ENCODE measurements around the gene PANX1. TPM values are rescaled to one million over a fixed set of nuclear protein-coding genes. Genes with fewer than 3 reads are reported as not detected.

PANX1 gene
- total and polyA plus RNA-seq, 2 donors (not counting 1 experiment from before 2014, with no cell fraction given), result 51.7 to 54.5 TPM

DNA sequence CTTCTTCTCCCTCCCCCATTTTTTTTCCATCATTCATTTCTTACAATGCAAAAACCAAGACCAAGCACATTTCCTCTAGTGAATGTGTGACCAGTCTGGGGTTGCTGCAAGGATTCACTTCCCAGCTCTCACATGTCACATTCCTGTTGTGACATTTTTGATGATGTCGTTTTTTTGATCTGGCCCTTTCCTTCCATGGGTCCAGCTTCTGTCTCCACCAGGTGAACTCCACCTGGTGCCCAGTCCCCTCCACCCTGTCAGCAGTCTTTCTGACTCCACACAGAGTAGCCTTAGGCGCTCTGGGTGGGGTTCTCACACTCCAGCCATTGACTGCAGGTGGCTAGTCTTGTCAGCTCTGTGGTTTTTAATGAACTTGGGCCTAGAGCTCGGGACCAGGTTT lies 15.6 kb downstream of the PANX1 start:
- H3K27ac ChIP-seq (ENCODE audit: insufficient read depth, low read length), result no peak overlapping the region
- no peak overlapping the region for H3K9ac ChIP-seq (ENCODE audit: insufficient read depth, low read length)
- no peaks in the 10 kb centered on the region for H3K9me3 ChIP-seq (ENCODE audit: control insufficient read depth, insufficient read depth, low read depth, low read length)
- no peak for DNase-seq (ENCODE audit: low read depth in 2 of 2)
- peaks cover 10% of the 10 kb centered on the region for H3K4me1 ChIP-seq (ENCODE audit: control insufficient read depth, extremely low read depth, insufficient read depth, low read length)
- H3K4me3 ChIP-seq (replicated peaks in 1 of 4; ENCODE audit: control extremely low read depth in 1 of 4, insufficient read depth in 1 of 4, low read depth in 3 of 4, low read length in 4 of 4), result no peak overlapping the region
- H3K79me2 ChIP-seq (ENCODE audit: control insufficient read depth, insufficient read depth, low read length), result peaks cover 74% of the 10 kb centered on the region
- TF ChIP-seq EZH2 (IDR thresholded peaks at IDR 0.05; ENCODE audit: low read length, missing control alignments), result no peak
- TF ChIP-seq, protein P1, sequence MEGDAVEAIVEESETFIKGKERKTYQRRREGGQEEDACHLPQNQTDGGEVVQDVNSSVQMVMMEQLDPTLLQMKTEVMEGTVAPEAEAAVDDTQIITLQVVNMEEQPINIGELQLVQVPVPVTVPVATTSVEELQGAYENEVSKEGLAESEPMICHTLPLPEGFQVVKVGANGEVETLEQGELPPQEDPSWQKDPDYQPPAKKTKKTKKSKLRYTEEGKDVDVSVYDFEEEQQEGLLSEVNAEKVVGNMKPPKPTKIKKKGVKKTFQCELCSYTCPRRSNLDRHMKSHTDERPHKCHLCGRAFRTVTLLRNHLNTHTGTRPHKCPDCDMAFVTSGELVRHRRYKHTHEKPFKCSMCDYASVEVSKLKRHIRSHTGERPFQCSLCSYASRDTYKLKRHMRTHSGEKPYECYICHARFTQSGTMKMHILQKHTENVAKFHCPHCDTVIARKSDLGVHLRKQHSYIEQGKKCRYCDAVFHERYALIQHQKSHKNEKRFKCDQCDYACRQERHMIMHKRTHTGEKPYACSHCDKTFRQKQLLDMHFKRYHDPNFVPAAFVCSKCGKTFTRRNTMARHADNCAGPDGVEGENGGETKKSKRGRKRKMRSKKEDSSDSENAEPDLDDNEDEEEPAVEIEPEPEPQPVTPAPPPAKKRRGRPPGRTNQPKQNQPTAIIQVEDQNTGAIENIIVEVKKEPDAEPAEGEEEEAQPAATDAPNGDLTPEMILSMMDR (conservative IDR thresholded peaks at IDR 0.05 in 1 of 2, IDR thresholded peaks at IDR 0.05 in 1 of 2; ENCODE audit: low read depth in 1 of 2, low read length in 2 of 2), result no peak
- no peaks in the 10 kb centered on the region for H3K36me3 ChIP-seq (ENCODE audit: control insufficient read depth, insufficient read depth, low read length)
- no peaks in the 10 kb centered on the region for H4K20me1 ChIP-seq (ENCODE audit: control insufficient read depth, extremely low read depth, insufficient read depth, low read length)
- no peak overlapping the region for H3K4me2 ChIP-seq (ENCODE audit: extremely low read depth, insufficient read depth, low read length)
- H2AFZ ChIP-seq (ENCODE audit: low read length), result no peak overlapping the region
- H3K27me3 ChIP-seq (ENCODE audit: control insufficient read depth, insufficient read depth, low read length), result no peaks in the 10 kb centered on the region

DNA sequence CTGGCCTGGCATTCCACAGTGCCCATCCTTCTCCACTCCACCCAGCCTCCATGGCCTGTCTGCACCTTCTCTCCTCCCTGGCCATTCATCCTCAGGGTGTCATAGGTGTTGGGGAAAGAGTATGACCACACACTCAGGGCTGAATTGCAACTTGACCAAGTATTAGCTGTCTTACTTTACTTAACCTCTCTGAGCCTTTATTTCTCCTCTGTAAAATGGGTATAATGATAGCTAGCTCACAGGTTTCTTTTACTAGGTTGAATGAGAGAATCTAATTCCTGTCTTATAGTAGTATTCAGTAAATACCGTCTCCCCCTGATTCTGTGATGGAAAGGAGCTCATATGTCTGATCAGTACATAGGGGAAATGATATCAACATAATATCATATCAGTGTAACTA lies 16.0 kb downstream of the PANX1 start:
- H3K79me2 ChIP-seq (ENCODE audit: control insufficient read depth, insufficient read depth, low read length), result peaks cover 70% of the 10 kb centered on the region
- H3K9me3 ChIP-seq (ENCODE audit: control insufficient read depth, insufficient read depth, low read depth, low read length), result no peaks in the 10 kb centered on the region
- no peak for DNase-seq (ENCODE audit: low read depth in 2 of 2)
- H3K36me3 ChIP-seq (ENCODE audit: control insufficient read depth, insufficient read depth, low read length), result no peaks in the 10 kb centered on the region
- TF ChIP-seq EZH2 (IDR thresholded peaks at IDR 0.05; ENCODE audit: low read length, missing control alignments), result no peak
- TF ChIP-seq, protein P1 (conservative IDR thresholded peaks at IDR 0.05 in 1 of 2, IDR thresholded peaks at IDR 0.05 in 1 of 2; ENCODE audit: low read depth in 1 of 2, low read length in 2 of 2), result no peak
- peaks cover 10% of the 10 kb centered on the region for H3K4me1 ChIP-seq (ENCODE audit: control insufficient read depth, extremely low read depth, insufficient read depth, low read length)
- no peak overlapping the region for H3K4me3 ChIP-seq (replicated peaks in 1 of 4; ENCODE audit: control extremely low read depth in 1 of 4, insufficient read depth in 1 of 4, low read depth in 3 of 4, low read length in 4 of 4)
- H4K20me1 ChIP-seq (ENCODE audit: control insufficient read depth, extremely low read depth, insufficient read depth, low read length), result no peaks in the 10 kb centered on the region
- H3K27ac ChIP-seq (ENCODE audit: insufficient read depth, low read length), result no peak overlapping the region
- no peak overlapping the region for H2AFZ ChIP-seq (ENCODE audit: low read length)
- H3K27me3 ChIP-seq (ENCODE audit: control insufficient read depth, insufficient read depth, low read length), result no peaks in the 10 kb centered on the region
- no peak overlapping the region for H3K9ac ChIP-seq (ENCODE audit: insufficient read depth, low read length)
- no peak overlapping the region for H3K4me2 ChIP-seq (ENCODE audit: extremely low read depth, insufficient read depth, low read length)

DNA sequence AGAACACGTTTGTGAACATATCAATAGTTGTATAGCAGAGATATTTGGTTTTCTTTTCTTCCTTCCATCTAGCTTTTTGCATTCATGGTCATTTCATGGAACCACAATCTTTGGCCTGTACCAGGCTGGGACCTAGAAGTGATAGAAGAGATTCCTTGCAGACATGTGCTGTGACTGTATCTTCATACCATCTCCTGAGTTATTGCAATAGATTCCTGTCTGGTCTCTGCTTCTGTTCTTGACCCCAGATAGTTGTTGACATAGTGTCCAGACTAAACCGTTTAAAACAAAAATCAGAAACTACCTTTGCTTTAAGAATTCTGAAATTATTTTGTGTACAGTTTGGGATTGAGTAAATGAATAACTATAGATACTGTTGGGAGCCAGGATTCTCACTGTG lies 16.8 kb downstream of the PANX1 start:
- H3K4me3 ChIP-seq (replicated peaks in 1 of 4; ENCODE audit: control extremely low read depth in 1 of 4, insufficient read depth in 1 of 4, low read depth in 3 of 4, low read length in 4 of 4), result no peak overlapping the region
- no peak for TF ChIP-seq EZH2 (IDR thresholded peaks at IDR 0.05; ENCODE audit: low read length, missing control alignments)
- TF ChIP-seq, protein P1 (conservative IDR thresholded peaks at IDR 0.05 in 1 of 2, IDR thresholded peaks at IDR 0.05 in 1 of 2; ENCODE audit: low read depth in 1 of 2, low read length in 2 of 2), result no peak
- no peaks in the 10 kb centered on the region for H4K20me1 ChIP-seq (ENCODE audit: control insufficient read depth, extremely low read depth, insufficient read depth, low read length)

More for the DNA sequence above, 16.8 kb downstream of the PANX1 start:
- H3K27ac ChIP-seq (ENCODE audit: insufficient read depth, low read length), result no peak overlapping the region
- peaks cover 69% of the 10 kb centered on the region for H3K79me2 ChIP-seq (ENCODE audit: control insufficient read depth, insufficient read depth, low read length)
- no peak for DNase-seq (ENCODE audit: low read depth in 2 of 2)
- H3K9ac ChIP-seq (ENCODE audit: insufficient read depth, low read length), result no peak overlapping the region
- H3K4me1 ChIP-seq (ENCODE audit: control insufficient read depth, extremely low read depth, insufficient read depth, low read length), result peaks cover 10% of the 10 kb centered on the region
- H3K4me2 ChIP-seq (ENCODE audit: extremely low read depth, insufficient read depth, low read length), result no peak overlapping the region
- H3K36me3 ChIP-seq (ENCODE audit: control insufficient read depth, insufficient read depth, low read length), result no peaks in the 10 kb centered on the region
- H3K9me3 ChIP-seq (ENCODE audit: control insufficient read depth, insufficient read depth, low read depth, low read length), result no peaks in the 10 kb centered on the region
- no peak overlapping the region for H2AFZ ChIP-seq (ENCODE audit: low read length)
- H3K27me3 ChIP-seq (ENCODE audit: control insufficient read depth, insufficient read depth, low read length), result no peaks in the 10 kb centered on the region
